ENCODE measurements around the gene SPAG4.

Gene SPAG4

DNA sequence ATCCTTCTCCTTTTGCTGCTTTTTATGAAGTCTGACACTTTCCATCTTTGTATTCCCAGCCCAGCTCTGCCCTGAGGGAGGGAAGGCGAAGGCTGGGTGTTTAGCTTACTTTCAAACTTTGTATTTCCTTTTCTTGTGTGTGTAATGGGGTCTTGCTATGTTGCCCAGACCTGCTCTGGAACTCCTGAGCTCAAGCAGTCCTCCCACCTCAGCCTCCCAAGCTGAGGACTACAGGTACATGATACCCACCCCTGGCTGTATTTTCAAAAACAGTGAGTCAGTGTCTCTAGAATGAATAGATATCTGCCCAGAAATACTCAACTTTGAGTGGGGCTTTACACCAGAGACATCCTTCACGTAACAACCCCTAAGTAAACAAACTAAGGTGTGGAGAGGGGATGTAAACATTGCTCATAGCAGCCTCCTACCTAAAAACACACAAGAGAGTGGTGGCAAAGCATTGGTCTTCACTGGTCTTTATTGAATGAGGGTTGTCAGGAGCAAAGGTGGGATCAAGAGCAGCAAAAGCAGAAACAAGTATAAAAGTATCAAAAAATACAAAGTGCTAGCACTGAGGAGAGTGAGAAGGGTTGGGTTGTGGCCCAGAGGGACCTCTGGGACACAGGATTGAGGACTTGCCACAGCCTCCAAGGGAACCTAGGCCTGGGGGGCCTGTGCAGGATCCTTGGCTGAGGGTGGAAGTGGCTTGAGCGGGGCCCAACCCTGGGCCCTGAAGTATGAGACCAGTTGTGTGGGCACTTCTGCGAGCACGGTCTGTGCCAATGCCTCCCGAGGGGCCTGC is 10.2 kb downstream of the SPAG4 start:
- DNase-seq = no peak

DNA sequence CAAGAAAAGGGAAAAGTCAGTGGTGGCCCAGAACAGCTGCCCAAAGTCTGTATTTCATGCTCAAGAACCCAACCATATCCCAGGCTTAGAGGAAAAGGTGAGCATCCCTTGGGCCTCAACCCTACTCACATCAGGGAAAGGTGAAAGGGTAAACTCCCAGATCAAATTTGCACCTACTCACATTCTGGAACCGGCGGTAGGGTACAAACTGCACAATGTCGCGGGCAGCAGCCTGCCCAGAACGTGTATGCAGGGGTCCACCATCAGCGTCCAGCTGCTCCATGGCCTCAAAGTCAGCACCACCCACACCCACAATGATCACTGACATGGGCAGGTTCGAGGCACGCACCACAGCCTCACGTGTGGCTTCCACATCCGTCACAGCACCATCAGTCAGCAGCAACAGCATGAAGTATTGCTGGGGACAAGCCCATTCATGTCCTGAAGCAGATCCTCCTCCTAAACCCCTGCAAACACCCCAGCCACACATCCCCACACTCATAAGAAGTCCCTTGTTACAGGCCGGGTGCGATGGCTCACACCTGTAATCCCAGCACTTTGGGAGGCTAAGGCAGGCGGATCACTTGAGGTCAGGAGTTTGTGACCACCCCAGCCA is 10.9 kb downstream of the SPAG4 start:
- no peak for DNase-seq

DNA sequence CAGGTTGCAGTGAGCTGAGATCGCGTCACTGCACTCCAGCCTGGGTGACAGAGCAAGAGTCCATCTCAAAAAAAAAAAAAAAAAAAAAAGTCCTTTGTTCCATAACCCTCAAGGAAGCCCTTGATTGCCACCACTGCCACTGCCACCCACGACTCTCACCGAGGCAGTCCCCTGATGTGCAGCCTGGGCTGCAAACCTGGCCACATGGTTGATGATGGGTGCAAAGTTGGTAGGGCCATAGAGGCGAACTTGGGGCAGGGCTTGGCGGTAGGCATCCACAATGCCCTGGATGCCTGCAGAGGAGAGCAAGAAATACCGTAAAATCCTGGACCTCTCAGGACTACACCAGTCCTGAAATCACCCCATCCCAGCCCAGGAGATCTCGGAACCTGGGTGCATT is 11.5 kb downstream of the SPAG4 start:
- no peak for DNase-seq

DNA sequence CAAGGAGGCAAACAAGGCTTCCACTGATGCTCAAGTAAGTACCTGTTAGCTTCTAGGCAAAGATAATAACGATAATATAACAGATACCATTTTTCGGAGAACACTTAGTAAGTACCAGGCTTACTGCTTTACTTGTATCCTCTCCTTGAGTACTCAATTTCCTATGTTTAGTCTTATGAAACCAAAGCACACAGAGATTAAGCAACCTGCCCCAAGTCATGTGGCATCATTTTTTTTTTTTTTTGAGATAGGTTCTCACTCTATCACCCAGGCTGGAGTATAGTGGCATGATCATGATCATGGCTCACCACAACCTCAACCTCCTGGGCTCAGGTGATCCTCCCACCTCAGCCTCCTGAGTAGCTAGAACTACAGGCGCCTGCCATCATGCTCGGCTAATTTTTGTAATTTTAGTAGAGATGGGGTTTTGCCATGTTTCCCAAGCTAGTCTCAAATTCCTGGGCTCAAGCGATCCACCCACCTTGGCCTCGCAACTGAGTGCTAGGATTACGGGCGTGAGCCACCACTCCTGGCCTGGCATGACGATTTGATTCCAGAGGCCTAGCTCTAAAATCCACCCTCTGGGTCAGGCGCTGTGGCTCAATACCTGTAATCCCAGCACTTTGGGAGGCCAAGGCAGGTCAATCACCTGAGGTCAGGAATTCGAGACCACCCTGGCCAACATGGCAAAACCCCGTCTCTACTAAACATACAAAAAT is 14.0 kb downstream of the SPAG4 start:
- no peak for DNase-seq

DNA sequence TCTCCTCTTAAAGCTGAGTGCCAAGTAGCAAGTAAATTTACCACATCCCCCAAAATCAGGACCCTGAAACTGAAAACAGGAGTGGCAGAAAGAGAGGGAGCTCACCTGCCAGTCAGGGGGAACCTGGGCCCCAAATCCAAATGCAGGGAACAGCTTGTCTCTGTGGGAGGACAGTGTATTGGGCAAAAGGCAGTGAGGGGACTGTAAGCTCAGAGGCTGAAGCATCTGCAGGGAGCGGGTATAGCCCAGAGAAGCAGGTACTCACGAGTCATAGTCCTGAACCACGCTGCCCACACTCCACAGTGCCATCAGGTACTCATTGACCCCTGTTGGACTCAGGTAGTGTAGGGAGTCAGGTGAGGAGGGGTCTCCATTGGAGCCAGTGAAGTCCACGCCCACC is 15.0 kb downstream of the SPAG4 start:
- no peak for DNase-seq

DNA sequence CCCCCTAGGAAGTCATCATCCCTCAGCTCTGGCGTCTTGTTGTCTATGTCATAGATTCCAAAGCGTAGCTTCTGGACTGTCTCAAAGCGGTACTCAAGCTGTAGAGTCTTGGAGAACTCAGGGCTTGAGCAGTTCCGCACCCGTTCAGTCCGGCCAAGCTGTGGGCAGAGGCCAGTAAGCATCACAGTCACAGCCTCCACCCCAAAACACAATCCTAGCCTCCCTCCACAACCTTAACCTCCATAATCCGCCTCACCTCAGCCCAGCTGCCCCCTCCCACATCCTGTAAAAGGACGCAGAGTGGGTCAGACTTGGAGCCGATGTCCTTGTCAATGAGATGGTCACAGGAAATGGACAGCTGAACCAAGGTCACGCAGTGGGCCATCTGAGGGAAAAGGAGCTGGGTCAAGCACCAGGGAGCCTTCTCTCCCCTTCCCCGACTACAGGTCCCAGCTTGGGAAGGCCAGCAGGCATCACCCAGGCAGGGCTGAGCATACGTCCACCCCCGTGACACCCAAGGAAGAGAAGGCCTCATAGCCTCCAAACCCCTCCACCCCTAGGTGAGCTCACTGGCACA is 17.0 kb downstream of the SPAG4 start:
- DNase-seq = no peak

DNA sequence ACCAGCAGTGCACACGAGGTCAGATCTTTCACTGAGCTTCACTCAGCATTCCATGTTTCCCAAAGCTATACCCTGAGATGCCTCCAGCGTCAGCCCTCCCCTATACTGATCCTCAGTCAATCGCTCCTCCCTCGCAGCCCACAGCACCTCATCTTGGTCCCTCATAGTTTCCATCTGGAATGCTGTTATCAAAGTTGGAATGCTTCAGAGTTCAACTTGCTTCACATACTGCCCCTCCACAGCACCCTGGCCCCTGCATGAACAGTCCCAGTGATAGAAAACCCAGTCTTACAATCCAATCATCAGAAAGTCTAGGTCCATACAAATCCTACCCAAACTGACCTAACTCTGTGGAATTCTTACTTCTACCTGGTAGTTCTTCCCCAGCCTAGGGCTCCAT is 20.0 kb downstream of the SPAG4 start:
- no peak for DNase-seq

DNA sequence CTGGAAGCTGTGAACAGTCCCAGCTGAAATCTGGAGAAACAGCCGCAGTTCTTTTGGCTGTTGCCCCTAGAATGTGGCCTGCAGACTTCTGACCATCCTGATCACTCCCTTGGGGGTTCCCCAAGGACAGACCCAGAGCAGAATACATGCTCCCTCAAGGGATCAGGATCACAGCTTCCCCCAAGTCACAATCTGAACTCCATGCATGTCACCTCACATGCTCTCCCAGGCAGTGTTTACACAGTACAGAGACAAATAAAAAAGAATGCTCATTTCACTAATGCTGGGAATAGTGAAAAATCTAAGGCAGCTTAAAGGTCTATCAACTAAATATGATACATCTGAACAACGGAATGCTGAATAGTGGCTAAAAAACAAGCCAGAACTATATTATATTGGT is 20.5 kb downstream of the SPAG4 start:
- DNase-seq = no peak

DNA sequence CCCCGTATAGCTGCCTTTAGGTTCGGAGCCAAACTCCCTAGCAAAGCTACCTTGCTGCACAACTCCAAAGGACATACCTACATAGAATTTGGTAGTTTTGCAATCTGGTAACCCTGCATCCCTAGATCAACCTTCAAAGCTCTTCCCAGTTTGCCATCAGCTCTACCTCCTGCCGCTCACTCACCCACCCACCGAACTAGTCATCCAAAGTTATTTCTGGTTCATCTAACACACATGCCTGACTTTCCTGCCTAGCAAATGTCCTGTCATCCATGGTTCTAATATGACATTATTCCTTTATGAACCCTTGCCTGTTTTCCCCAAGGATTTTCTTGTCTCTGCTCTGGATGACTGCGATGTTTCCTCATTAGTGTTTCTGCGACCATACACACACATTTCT is 21.6 kb downstream of the SPAG4 start:
- no peak for DNase-seq

DNA sequence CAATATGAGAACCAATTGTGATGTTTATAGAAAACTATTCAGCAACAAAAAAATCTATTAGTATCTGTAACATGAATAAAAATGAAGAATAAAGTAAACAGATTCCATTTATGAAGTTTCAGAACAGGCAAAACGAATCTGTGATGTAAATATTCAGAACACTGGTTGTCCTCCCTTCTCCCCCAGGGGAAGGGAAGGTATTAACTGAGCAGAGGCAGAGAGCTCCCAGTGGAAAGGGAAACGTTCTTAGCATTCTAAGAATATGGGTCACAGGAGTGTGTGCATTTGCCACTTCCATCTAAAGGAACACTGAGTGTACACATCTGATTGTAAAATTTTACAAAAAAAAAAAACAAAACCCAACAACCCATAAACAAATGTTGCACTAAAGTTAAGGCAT is 23.1 kb downstream of the SPAG4 start:
- DNase-seq = no peak

DNA sequence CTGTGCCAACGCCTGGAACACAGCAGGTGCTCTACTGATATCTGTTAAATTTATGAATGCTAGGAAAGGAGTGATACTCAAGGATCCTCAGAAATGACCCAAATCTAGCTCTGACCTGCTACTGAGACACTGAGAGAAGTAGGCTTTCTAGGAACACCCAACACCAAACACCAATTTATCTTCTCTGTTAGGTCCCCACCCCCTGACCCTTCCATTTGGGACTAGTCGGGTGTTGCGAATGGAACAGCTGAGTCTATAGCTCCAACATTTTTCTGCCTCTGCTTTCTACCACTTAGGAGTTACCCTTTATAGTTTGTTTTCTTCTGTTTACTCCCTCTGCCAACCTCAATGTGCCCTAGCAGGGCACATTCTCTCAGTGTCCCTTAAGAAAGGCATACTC is 25.1 kb downstream of the SPAG4 start:
- no peak for DNase-seq

DNA sequence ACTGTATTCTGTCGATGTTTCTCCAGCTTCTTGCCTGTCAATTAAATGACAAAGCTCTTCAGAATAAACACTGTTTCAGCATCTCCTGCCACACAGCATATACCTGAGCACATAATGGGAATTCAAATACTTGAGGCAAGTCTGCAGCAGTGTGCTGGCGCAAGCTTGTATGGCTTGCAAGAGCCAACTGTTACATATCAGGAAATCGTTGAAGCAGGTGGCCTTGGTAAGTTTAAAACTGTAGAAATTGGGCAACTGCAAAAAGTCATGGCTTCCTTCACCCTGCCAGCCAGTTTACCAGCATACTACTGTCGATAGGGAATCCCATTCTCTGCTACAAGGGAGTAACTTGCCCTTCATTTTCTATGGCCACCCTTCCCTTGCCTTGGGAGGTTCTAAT is 26.1 kb downstream of the SPAG4 start:
- DNase-seq = no peak

DNA sequence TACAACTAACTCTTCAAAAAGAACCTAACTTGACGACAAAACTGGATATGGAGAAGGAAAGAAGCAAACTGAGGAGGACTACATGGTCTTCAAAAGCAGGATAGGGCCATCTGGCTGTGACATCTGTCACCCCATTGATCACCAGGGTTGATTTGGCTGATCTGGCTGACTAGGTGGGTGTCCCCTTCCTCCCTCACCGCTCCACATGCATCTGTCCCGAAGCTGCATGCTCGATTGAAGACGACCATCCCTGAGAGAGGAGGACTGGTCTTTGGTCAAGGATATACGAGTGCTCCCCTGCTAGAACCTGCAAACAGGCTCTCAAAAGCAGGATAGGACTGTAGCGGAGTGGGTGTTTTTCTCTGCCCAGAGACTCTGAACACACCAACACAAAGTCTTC is 27.4 kb downstream of the SPAG4 start:
- no peak for DNase-seq

DNA sequence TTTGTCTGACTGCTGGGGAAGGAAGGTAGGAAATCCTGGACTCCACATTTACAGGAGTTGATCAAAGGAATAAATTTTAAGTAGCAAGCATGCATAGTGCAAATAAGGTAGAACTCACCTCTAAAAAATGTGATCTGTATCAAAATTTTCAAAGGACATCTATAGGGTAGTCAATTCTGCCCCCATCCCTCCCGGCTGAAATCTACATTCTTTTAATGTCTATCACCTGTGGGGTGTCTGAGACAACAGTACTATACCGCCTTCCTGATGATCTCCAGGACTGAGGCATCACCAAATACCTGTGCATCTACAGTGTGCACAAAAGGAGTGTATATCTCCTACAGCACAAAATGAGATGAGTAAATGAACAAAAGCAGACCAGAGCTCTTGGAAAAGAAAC is 29.2 kb downstream of the SPAG4 start:
- no peak for DNase-seq

DNA sequence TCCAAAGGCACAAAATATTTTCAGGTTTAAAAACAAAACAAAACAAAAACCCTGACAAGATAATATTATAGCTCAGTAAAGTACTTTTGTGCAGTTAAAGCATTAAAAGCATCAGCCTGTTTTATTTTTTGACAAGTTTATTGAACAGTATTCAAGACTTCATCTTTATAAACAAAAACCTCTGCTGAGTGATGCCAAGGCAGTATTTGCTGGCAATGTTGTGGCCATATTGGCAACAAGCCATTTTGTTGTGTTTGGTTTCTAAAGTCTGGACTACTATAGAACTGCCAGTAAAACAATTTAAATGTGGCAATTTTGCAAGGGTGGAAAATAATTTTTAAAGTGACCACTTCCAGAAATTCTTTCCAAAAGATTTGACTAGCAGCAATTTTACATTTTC is 33.2 kb downstream of the SPAG4 start:
- no peak for DNase-seq

DNA sequence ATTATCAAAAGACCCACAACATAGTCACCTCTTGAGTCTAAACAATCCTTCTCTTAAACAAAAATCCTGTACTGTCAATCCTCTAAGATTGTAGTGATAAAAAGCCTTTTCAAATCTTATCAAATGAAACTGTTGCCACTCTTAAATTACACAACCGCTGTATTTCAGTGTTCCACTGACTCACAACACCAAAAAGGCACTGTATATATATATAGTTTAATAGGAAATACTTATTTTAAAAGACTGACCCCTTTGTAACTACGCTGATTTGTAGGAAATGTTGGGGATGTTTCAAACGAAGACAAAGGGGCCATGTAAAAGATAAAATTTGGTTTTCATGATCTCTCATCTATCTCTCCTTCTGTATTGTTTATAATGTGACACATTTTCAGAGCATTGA is 35.0 kb downstream of the SPAG4 start:
- DNase-seq = no peak

DNA sequence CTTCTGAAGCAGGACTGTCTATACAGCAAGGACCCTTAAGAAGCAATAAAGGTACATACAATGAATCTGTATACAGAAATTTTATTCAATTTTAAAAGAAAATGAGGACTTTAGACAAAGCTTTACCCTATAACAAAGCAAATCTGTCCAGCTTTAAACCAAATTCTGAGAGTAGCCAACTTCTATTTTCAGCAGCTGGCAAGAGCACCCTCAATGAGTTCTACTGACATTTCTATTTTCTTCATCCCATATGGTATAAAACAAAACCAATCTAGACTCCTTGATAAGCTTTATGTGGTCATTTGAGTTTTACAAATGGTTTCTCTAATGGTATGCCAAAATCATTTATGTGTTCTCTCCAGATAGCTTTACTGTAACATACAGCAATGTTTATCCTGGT is 36.3 kb downstream of the SPAG4 start:
- DNase-seq = no peak

DNA sequence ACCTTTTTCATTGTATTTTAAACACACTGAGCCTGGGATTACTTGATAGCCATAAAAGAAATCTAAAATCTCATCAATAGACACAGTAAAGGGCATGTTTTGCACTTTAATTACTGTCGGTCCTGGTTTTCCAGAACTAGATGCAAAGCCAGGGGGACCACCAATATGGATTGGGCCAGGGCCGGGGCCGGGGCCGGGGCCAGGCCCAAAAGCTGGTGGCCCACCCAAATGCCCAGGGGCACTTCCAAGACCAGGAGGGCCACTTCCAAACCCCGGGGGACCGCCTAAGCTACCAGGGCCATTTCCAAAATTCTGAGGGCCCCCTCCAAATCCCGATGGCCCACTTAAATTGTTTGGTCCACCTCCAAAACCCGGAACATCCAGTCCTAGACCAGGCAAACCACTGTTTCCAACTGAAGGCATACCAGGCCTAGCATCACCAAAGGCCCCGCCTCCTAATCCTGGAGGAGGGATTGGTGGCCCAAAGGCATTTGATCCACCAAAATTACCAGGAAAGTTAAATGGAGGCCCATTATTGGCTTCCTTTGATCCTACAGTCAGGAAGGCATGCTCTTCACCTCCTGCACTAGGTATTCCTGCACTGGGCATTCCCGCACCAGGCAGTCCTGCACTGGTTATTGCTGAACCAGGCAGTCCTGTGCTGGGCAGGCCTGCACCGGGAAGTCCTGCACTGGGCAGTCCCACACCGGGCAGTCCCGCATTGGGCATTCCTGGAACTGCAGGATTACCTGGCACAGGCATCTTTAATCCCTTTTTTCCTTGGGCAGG is 37.2 kb downstream of the SPAG4 start:
- no peak for DNase-seq

DNA sequence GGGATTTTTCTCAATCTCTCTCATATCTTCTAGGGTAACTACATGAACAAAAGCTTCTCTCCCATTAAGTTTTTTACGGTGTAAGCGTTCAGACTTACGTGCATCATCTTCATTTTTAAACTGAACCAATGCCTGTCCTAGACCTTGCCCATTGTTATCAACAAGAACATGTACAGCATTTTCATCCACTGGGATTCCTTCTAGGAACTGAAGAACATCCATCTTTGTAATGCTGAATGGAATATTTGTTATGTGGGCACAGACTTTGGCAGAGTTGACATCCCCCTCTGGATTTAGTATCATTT is 37.8 kb downstream of the SPAG4 start:
- no peak for DNase-seq

DNA sequence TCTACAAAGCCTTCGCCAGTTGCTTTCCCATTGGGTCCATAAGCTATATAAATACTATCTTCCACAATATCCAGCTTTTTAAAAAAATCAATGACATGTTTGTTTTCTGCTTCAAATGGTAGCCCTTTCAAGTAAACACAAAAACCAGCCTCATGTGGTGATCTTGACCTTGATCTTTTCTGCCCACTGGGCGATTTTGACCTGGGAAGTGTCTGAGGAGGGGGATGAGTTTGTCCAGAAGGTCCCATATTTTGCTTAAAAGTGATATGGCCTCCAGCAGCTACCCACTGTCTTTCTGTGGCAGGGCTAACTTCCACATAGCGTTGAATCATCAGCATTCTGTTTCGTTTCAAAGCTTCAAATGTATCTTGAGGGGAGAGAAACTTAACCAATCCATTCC is 38.3 kb downstream of the SPAG4 start:
- no peak for DNase-seq

DNA sequence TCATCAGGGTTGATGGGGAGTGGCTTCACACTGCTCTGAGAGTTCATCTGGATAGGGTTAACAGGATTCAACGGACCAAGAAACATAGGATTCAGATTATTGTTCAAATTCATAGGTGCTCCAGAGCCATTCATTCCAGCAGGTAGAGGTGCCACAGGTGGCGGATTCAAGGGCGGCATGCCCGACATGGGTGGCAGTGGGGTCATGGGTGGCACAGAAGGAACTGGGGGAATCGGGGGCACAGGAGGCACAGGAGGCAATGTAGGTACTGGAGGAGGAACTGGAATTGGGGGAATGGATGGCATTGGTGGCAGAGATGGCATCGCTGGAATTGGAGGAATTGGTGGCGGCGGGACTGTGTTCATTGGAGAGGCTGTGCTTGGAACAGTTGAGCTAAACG is 38.8 kb downstream of the SPAG4 start:
- no peak for DNase-seq

DNA sequence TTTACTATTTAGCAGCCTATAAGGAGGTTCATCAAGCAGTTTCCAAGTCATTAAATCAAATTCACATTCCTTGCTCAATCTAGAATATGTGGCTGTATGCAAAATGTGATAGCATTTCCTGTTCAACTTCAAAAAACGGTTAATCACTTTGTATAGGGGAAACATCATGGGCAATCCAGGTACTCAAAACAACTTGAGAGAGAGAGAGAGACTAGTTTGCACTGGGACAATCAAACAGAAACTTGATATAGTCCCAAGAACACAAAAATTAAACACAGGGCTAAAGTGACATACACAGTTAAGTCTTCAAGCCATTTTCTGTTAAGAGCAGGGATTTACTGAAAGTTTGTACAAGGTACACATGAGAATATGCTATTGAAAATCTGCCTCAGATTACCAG is 41.6 kb downstream of the SPAG4 start:
- DNase-seq = no peak

All from cortex of kidney (tissue), 1 donor.